ENCODE data around the gene PBXIP1. TPM values are rescaled to one million over a fixed set of nuclear protein-coding genes. Genes with fewer than 3 reads are reported as not detected.

Gene PBXIP1
- polyA plus RNA-seq, 3 donors = 23.1 to 31.7 (median 24.0) TPM

GRCh38 chr1:154958681-154959425, 3.0 kb upstream of the PBXIP1 start:
- H3K4me1 Mint-ChIP-seq = peaks cover 54% of the 10 kb centered on the region
- Histone ChIP-seq H3K79me2 (ENCODE audit: insufficient read depth, low read length) (peaks cover 50% of the 10 kb centered on the region), H3K36me3 (replicated peaks in 1 of 2; ENCODE audit: control insufficient read depth in 1 of 2, insufficient read depth in 2 of 2, low read length in 2 of 2) (peaks cover 22 to 29% of the 10 kb centered on the region in 2 donors), H4K20me1 (ENCODE audit: insufficient read depth, low read length) (peaks cover 40% of the 10 kb centered on the region), H3K27ac (ENCODE audit: low read depth in 1 of 2, low read length in 2 of 2) (peak overlapping the region in 1 of 2 donors; percentile 1), H3K27me3 (ENCODE audit: control insufficient read depth in 2 of 2, insufficient read depth in 2 of 2, low read length in 2 of 2) (no peaks in the 10 kb centered on the region), H3K9ac (ENCODE audit: insufficient read depth, low read length, poor library complexity, severe bottlenecking) (no peak overlapping the region), H3K9me3 (replicated peaks in 1 of 2; ENCODE audit: control insufficient read depth in 1 of 2, insufficient read depth in 1 of 2, low read length in 2 of 2) (no peaks in the 10 kb centered on the region), H3K4me3 (replicated peaks in 1 of 3; ENCODE audit: low read depth in 2 of 3, low read length in 3 of 3) (no peak overlapping the region), H3K4me1 (ENCODE audit: control insufficient read depth in 1 of 2, insufficient read depth in 2 of 2, low read length in 2 of 2) (peaks cover 42 to 59% of the 10 kb centered on the region in 2 donors), H2AFZ (ENCODE audit: insufficient read depth, low read depth, low read length, poor library complexity, severe bottlenecking) (no peak overlapping the region), H3K4me2 (replicated peaks; ENCODE audit: extremely low read depth, low read length, poor library complexity, severe bottlenecking) (no peak overlapping the region)
- H3K36me3 Mint-ChIP-seq = peaks cover 16 to 21% of the 10 kb centered on the region in 2 donors
- WGBS (ENCODE audit: insufficient coverage) = 97% methylated on average over 12 of the region's 16 CpGs
- no peak overlapping the region for H3K4me3 Mint-ChIP-seq
- intact Hi-C loops (cut with micrococcal nuclease) = no loop called here
- H3K27me3 Mint-ChIP-seq (ENCODE audit: low read depth in 3 of 3) = peaks cover 0 to 3% (median 1%) of the 10 kb centered on the region in 3 donors
- DNase-seq = no peak
- no peak for TF ChIP-seq CTCF (IDR thresholded peaks at IDR 0.05)
- peak overlapping the region in 1 of 7 donors; percentile 66 for H3K27ac Mint-ChIP-seq
- no peaks in the 10 kb centered on the region for H3K9me3 Mint-ChIP-seq

GRCh38 chr1:154958036-154958435, 2.1 kb upstream of the PBXIP1 start:
- WGBS (ENCODE audit: insufficient coverage) = no CpG with 5 or more reads among the region's 2 CpGs
- Histone ChIP-seq H3K4me3 (replicated peaks in 1 of 3; ENCODE audit: low read depth in 2 of 3, low read length in 3 of 3) (no peak overlapping the region), H3K79me2 (ENCODE audit: insufficient read depth, low read length) (peaks cover 58% of the 10 kb centered on the region), H3K9ac (ENCODE audit: insufficient read depth, low read length, poor library complexity, severe bottlenecking) (no peak overlapping the region), H3K9me3 (replicated peaks in 1 of 2; ENCODE audit: control insufficient read depth in 1 of 2, insufficient read depth in 1 of 2, low read length in 2 of 2) (no peaks in the 10 kb centered on the region), H4K20me1 (ENCODE audit: insufficient read depth, low read length) (peaks cover 44% of the 10 kb centered on the region), H2AFZ (ENCODE audit: insufficient read depth, low read depth, low read length, poor library complexity, severe bottlenecking) (no peak overlapping the region), H3K36me3 (replicated peaks in 1 of 2; ENCODE audit: control insufficient read depth in 1 of 2, insufficient read depth in 2 of 2, low read length in 2 of 2) (peaks cover 14 to 20% of the 10 kb centered on the region in 2 donors), H3K27ac (ENCODE audit: low read depth in 1 of 2, low read length in 2 of 2) (no peak overlapping the region), H3K4me1 (ENCODE audit: control insufficient read depth in 1 of 2, insufficient read depth in 2 of 2, low read length in 2 of 2) (peaks cover 42 to 61% of the 10 kb centered on the region in 2 donors), H3K27me3 (ENCODE audit: control insufficient read depth in 2 of 2, insufficient read depth in 2 of 2, low read length in 2 of 2) (no peaks in the 10 kb centered on the region), H3K4me2 (replicated peaks; ENCODE audit: extremely low read depth, low read length, poor library complexity, severe bottlenecking) (no peak overlapping the region)
- Mint-ChIP-seq H3K27me3 (ENCODE audit: low read depth in 3 of 3) (peaks cover 0 to 3% (median 1%) of the 10 kb centered on the region in 3 donors), H3K27ac (peak overlapping the region in 1 of 7 donors; percentile 44), H3K4me1 (peaks cover 61% of the 10 kb centered on the region), H3K9me3 (no peaks in the 10 kb centered on the region), H3K36me3 (peaks cover 10 to 15% of the 10 kb centered on the region in 2 donors), H3K4me3 (no peak overlapping the region)
- DNase-seq = no peak
- no peak for TF ChIP-seq CTCF (IDR thresholded peaks at IDR 0.05)
- intact Hi-C loops (cut with micrococcal nuclease) = no loop called here
